GM21515 (cell line): Measurements from ENCODE around the gene TRIM3.

Source experiments
- ATAC-seq: cut with Tn5 transposase; IDR thresholded peaks from one replicate; pipeline ENCODE4 v1.9.1; 2021; ENCODE audit not compliant: unreplicated experiment

The TRIM3 gene

DNA sequence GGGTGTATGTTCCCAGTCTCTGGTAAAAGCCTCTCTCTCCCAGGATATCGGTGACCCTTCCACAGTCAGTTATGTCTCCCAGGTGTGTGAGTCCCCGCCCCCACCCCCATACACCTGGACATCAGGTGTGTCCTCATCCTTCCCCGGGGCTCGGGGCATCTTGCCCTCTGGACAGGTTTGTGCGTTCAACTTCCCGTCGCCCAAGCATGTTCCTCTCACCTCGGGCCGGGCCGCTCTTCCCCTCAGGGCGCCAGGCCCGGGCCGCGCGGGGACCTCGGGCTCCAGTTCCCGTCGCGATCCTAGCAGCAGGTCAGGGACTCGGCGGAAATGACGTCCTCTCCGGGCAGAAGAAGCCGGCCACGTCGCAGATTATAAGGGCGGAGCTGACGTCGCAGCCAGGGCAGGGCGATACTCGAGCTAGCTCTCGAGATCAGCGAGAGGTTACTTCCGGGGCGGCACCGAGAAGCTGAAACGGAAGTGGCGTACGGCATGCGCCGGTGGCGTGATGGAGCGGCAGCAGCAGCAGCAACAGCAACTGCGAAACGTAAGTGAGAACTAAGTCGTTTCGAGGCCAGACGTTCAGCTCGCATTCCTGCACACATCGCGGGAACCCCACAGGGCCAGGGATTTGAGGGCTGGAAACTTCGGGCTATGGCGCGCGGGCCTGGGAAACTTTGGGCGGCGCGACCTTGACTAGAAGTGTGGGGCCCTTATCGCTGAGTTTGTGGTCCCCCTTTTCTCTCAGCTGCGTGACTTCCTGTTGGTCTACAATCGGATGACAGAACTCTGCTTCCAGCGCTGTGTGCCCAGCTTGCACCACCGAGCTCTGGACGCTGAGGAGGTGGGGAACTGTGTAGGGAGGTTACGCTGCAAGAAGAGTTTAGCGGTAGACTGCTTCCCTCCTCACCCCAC is 7.5 kb upstream of the TRIM3 start, which contains the start of the genes ARFIP2 and TIMM10B:
TSS of gene ARFIP2 (minus strand) at position 320 of the 912 bp plus-strand sequence. CDS start 910 bp downstream, outside the sequence.
TSS of gene TIMM10B (plus strand) at position 490 of the 912 bp plus-strand sequence. CDS start at position 506, 16 bp downstream.
- peak; percentile 99 for ATAC-seq

DNA sequence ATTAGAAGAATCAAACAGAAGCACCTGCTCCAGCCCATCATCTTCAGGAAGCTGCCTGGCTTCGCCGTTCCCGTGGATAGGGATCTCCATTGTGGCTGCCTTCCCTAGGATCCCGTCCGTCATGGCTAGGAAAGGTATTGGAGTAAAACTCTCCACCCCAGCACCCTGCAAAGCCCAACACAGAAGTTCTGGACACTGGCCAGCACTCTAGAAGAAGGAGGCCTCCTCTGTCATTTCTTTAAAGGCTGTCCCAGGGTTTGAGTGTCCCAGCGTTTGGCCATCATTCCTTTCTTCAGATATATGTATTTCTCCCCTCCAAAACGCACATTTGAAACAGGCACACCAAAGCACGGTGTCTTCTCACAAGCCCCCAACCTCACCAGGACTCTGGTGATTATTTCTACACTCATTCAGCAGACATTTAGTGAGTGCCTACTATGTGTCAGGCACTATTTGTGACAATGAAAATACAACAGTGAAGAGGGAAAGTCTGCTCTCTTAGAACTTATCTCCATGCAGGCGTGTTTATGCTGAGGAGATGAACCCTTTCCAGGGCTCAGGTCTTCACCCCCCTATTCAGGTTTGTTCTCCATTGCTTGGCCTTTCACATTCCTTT is 6.7 kb upstream of the TRIM3 start:
- ATAC-seq, result no peak

DNA sequence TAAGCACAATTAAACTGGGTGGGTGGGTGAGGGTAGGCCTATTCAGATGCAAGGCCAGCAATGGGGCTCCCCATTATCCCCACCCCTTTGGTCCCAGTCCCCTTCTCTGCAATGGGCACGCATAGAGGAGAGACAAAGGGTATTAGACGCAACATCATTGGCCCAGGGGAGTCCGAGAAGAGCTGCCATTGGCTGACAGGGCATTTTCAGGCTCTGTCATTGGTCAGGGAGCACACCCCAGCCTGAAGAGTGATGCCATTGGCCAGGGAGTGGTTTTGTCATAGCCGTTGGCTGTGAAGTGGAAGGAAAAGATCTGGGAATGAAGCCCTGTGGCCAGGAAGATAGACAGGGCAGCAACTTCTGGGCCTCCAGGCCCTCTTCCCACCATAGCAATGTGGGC is 2.8 kb upstream of the TRIM3 start:
- ATAC-seq, result no peak

DNA sequence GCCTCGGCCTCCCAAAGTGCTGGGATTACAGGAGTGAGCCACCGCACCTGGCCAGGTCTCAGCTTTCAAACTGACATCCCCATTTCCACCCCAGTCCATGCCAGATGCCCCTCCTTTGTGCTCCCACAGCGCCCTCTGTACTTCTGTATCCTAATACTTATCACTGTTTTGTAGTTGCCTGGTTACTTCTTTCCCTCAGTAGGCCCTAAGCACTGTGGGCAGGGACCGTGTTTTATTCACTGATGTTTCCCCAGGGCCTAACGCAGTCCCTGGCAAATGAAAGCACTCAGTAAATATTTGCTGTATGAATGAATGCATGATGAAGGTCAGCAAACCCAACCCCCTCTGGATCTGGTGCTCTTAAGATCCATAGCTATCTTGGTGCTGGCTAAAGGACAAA is 2.2 kb upstream of the TRIM3 start:
- no peak for ATAC-seq

DNA sequence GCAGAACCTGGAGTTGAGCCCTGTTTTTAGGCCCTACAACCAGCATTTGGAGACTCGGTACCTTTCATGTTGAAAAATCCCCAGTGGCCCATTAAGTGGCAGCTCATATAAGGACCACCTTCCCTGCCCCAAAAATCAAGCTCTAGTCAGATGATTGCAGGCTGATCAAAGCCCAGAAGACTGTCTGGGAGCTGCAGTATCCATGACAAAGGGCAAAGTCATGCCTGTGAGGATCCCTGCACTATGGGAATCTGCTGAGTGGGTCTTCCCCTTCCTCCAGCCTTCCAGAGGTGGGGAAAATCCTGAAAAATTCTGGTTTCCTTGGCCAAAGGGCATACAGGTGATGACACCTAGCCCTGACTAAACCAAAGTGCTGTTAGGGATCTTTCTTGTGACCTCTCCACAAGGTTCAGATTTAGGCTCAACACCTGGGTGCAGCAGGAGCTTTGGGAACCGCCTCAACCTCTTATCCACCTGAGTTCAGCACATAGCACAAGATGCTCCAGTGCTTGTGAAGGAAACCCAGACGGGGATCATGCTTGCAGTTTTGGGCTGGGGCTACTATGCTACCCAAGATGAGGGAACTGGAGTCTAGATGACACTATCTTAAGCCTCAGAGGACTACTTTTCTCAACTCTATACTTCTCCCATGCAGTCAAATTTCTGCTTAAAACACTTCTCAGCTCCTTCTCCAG is 1.2 kb upstream of the TRIM3 start:
- no peak for ATAC-seq

DNA sequence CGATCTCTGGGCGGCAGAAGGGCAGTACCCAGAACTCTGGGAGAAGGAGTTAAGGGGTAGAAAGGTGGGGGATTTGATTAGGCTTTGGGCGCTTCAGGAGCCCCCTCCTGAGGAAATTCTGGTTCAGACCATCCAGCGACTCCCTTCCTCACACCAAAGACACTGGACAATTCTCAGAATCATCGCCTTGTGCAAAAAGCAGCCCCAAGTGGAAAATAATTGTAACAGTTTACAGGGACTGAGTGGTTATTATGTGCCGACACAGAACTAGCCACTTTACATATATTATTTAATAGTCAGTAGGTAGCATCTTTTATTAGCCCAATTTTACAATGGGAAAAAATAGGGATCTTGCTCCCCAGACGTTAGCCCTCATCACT is 662 bp upstream of the TRIM3 start:
- no peak for ATAC-seq

DNA sequence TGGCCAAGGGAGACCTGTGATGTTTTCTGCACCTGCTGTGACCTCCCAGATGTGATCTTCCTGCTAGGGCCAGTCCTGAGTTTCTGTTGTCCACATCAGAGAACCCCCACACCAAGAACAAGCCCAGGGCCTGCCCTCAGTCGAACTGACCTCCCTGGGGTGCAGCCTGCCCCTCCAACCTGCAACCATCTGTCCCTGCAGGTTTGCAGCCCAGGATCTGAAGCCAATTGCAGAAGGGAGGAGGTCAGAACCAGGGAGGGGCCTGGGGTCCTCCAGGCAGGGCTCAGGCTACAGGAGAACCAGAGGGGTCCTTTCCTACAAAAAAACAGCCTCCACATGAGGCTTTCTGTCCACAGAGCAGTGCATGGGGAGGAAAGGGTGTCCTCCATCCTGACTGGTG is 807 bp downstream of the TRIM3 start:
- ATAC-seq, result no peak

DNA sequence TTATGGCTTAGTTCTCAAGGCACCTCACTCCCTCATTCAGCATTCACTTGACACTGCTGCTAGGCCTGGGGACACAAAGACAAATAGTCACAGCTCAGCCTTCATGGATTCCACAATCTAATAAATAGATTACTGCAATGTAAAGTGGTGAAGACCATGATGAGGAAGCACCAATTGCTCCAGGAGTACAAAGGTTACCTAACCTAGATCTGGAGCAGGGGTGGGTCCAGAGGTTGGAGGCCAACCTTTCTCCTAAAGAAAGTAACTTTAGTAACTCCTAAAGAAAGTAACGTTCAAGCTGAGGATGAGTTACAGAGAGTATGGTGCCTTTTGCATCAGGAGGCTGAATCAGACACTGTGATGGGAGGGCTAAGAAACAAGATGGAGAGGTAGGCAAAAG is 4.1 kb downstream of the TRIM3 start:
- ATAC-seq, result no peak

DNA sequence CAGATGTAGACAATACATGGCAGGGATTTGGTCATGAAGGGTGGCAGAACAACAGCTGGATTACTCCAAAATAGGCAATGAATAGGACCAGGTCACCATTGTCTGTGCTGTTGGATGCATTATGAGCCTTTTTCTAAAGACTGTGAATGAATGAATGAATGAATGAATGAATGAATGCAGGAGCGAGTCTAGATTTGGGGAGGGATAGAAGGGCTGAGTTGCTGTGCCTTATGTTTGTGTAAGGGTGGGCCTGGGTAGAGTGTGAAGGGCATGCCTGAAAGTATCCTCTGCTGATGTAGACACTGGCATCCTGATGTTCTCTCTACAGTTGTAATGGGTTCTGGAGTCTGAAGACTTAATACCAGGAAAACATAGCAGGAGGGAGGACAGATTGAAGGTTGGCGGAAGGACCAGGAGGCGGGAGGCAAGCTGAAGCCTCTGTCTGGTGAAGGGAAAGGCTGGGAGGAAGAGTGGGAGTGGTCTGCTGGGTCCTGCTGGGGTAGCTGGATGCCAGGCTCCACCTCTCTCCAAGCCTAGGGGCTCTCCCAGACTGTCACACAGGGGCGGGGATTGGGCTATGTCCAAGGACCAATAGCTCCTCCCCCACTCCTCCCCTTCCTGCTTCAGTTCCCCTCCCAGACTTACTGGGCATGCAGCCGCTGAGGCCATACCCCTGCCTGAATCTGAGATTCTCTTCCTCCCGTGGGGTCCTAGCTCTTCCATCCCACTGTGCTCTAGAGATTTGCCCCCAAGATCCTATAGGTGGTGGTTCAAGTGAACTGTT is 4.8 kb downstream of the TRIM3 start:
- ATAC-seq, result peak; percentile 70

DNA sequence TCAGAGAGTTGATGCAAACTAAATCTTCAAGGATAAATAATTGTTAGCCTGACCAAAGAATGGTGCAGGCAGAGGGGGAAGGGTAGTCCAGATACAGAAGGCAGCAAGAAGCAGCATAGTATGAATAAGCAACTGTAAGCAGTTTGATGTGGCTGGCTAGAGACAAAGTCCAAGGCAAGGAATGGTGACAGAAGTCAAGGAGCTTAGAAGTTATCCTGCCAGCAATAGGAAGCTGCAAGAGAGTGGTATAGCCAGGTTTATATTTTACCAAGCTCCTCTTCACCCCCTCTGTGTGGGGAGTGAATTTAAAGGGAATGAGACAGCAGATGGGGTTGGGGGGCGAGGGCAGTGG is 14.7 kb downstream of the TRIM3 start:
- ATAC-seq, result no peak

DNA sequence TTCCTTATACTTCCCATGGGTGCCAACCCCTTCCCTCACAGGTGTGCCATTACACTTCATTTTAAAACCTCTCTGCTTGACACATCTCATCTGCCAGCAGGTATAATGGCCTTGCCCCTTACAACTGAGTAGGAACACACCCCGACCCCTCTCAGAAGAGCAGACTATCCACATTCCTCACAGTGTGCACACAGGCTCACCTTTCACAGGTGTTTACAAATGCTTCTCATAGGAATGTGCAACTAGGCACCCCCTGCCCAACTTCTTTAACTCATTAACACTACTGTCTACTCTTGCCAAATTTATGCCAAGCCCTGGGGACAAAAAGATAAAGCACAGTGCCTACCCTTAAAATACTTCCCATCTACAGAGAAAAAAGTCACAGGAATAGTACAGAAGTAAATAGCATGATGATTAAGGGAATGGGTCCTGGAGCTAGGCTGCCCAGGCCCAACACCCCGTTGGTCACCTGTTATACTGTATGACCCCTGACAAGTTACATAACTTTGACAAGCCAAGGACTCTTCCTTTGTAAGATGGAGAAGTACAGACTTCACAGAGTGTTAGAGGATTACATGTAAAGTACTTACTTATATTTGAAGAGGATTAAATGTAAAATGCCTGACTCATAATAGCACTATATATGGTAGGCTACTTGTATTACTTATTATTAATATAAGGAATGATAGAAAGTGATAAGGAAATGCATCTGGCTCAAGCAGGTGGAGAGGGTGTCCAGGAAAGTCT is 15.2 kb downstream of the TRIM3 start:
- no peak for ATAC-seq

DNA sequence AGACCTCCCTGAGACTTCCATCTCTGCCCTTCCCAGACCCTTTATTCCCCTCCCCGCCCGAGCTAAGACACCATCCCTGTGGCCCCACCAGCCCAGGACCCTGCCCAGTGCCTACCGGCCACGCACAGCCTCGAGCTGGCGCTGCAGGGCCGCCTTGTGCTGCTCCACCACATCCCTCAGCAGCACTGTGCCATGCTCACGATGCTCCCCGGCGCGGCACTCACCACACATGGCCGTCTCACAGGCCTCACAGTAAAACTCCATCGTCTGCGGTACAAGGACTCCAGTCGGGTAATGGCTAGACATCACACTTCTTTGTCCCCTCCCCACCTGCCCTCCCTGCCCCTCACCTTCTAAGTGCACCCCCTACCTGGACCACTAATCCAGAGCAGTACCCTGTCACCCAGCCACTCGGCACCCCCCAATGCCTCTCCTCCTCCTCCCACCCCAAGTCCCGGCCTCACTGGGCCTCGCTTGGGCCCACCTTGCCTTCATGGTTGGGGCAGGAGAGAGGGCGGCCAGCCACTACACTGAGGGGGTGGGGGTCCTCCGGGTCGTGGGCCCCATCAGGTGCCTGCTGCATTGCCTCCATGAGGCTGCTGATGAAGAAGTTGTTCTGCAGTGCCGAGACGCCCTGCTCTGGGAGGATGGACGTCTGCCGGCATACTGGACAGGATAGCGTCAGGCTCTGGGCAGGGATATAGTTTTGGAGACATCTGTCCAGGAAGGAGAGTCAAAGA is 16.0 kb downstream of the TRIM3 start:
- no peak for ATAC-seq

DNA sequence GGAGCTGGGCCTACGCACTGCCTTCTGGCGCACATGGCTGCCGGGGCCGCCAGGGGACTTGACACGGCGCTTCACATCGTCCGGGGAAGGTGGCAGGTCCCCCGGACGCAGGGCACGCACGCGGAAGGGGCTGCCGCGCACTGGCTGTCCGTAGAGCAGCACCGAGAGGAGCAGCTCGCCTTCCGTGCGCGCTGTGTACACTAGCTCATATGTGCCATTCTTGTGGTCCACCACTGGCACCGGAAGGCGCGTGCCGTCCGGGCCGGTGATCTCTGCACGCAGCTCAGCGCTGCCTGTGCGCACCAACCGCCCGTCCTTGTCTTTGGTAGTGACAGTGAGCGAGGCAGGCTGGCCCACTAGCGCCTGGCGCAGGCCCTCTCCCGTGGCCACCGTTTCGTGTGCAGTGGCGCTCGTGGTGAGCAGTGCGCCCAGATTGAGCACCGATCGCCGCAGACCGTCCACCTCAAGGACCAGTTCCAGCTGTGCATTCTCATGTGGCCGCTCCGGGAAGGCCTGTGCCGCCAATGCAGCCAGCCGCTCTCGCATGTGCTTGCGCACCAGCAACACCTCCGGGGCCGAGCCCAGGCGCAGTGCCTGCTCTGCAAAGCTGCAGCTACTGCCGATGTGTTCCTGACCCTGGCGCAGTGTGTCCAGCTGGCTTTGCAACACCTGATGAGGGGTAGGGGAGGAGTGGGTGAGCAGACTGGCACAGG is 17.2 kb downstream of the TRIM3 start:
- ATAC-seq, result no peak

DNA sequence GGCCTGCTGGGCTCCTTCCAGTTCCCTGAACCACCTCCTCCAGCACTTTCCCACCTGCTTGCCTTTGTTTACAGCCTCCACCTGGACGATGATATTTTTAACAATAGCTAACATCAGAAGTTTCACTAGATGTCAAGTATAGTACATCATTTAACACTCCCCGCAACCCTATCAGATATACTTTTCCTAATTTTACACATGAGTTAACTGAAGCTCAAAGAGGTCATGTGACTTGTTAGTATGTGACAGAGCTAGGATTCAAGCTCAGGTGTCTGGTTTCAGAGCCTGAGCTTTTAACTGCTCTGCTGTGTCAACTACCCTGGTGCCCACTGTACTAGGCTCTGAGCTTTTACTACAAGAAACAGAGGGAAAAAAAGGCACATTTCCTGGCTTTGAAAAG is 18.7 kb downstream of the TRIM3 start:
- ATAC-seq, result no peak

DNA sequence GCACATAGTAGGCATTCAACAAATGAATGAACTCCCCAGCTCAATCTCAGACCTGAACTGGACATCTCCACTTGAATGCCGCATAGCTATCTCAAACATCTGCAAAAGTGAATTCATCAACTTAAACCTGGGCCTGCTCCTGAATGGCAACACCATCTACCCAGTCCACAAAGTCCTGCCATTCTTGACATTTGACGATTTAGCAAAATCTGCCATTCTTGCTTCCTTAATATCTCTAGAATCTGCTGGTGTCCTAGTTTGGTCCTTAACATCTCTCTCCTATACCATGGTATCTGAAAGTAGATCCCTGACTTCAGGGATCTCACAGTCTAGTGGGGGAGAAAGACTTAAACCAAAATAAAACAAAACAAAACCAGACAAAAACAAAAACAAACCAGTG is 20.6 kb downstream of the TRIM3 start:
- ATAC-seq, result no peak

DNA sequence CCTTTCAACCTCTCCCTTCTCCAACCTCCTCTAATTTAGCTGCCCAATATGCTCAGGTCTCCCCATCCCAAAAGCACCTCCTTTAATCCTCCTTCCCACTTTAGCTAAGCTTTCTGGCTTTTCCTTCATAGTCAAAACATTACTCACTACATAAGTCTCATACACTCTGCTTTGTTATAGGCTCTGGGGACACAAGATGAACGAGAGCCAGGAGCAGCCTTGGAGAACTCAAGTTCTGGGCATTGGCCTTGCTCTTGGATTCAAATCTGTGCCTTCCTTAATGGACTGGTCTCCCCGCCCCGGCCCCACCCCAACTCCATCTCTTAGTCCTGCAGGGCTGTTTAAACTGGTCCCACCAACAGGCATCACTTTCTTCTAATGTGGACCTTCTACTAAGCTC is 21.5 kb downstream of the TRIM3 start:
- ATAC-seq, result no peak

DNA sequence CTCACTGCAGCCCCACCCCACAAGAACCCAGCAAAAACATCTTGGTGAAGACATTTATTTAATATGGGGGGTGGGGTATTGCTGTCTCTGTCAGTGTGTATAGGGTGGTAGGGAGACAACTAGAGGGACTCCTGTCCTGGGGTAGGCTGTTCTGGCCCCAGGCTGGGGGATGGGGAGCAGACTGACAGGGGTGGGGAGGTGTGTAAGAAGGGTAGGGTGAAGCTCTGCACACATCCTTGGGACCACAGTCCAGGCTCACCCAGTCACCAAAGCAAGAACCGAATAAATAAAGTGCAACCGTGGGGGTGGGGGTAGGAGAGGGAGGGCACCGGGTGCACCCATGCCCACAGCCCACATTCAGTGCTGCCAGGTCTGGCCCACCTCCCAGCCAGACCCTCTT is 25.2 kb downstream of the TRIM3 start:
- ATAC-seq, result no peak

DNA sequence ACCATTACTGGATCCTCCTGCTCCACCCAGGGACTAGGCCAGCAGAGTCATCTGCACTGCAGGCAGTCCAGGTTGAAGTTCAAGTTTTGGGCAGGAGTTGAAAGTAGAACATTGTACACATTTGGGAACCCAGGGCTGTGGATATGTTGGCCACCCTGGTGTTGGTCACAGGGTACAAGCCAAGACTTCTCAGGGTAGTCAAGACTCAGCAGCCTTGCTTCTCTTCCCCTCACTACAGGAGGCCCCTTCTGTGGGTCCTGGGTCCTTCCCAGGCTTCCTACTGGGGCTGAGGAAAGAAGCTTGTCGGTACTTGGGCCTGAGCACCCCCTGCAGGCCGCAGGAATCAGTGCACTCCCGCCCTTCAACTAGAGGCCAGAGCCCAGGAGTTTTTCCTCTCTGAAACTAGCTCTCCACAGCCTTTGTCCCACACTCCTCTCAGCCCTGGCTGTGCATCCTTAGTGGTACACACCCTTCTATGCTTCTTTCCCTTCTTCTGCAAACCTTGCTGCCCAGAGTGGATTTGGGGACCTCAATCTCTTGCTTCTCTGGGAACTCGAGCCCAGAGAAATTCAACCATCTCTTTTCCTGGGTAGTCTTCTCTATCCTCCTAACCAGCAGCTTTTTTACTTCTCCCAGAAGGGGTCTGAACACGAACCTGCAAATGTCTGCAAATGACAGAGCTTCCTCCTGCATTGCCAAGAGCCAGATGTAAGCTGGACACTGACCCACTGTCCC is 30.3 kb downstream of the TRIM3 start:
- ATAC-seq, result peak; percentile 90
